Left forelimb (tissue), 1 donor: ENCODE results near the gene CERK.
"Not testable (repeated sequence)": the region's sequence is repeated elsewhere in the genome, so short reads cannot be mapped to it uniquely, and the experiment has no call there.

Experiments used
- DNase-seq: peaks from one replicate; pipeline ENCODE4 v3.0.0-alpha.2; 2018; ENCODE audit warnings: low spot score

The CERK gene

GRCh38 chr22:46748908-46749675, 11.0 kb upstream of the CERK start:
- peak; percentile 56 for DNase-seq

GRCh38 chr22:46748206-46748907, 10.3 kb upstream of the CERK start:
- peak; percentile 66 for DNase-seq

- no peak for DNase-seq
Measured at GRCh38 chr22:46747646-46748045, 9.6 kb upstream of the CERK start.

GRCh38 chr22:46746620-46747019, 8.6 kb upstream of the CERK start:
- DNase-seq = no peak

GRCh38 chr22:46746192-46746591, 8.1 kb upstream of the CERK start:
- DNase-seq = no peak

- DNase-seq = no peak
Measured at GRCh38 chr22:46744581-46744980, 6.5 kb upstream of the CERK start.

GRCh38 chr22:46742576-46743221, 4.6 kb upstream of the CERK start:
- no peak for DNase-seq

GRCh38 chr22:46741974-46742519, 4.0 kb upstream of the CERK start:
- DNase-seq = no peak

- DNase-seq = no peak
Measured at GRCh38 chr22:46740910-46741780, 3.1 kb upstream of the CERK start.

- no peak for DNase-seq
Measured at GRCh38 chr22:46739094-46739870, 1.2 kb upstream of the CERK start.

- no peak for DNase-seq
Measured at GRCh38 chr22:46738647-46739093, 618 bp upstream of the CERK start.

GRCh38 chr22:46737105-46737975, 712 bp downstream of the CERK start:
- DNase-seq = no peak

GRCh38 chr22:46736705-46737104, 1.3 kb downstream of the CERK start:
- DNase-seq = no peak

- DNase-seq = no peak
Measured at GRCh38 chr22:46735747-46736608, 2.1 kb downstream of the CERK start.

- no peak for DNase-seq
Measured at GRCh38 chr22:46734830-46735453, 3.1 kb downstream of the CERK start.

- DNase-seq = not testable (repeated sequence)
Measured at GRCh38 chr22:46734213-46734722, 3.8 kb downstream of the CERK start.

- DNase-seq = no peak
Measured at GRCh38 chr22:46732513-46732912, 5.5 kb downstream of the CERK start.

GRCh38 chr22:46732041-46732379, 6.0 kb downstream of the CERK start:
- DNase-seq = no peak
